Measurements from ENCODE around the gene ITSN1.

DNA sequence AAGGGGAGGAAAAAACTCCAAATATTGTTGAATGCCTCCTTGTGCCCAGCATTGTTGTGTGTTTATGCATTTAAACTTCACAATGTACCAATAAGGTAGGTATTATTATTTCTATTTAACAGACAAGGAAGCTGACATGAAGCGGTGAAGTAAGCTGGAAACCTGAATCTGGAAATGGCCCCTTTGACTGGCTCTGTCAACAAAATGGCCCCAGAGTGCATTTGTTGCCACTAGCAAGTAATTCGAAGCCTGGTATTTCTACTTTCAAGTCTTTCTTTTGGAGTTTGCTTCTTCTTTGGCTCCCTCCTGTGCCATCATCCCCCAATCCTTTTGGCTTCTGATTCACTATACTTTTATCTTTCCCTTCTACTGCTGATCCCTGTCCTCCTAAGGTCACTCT, 23.9 kb upstream of the ITSN1 start:
- TF ChIP-seq SNAI2 (CRISPR knock-in tag; IDR thresholded peaks at IDR 0.05) = no peak
- TF ChIP-seq OSR1 (CRISPR knock-in tag; IDR thresholded peaks at IDR 0.05) = no peak
- no peak for TF ChIP-seq ISL1 (CRISPR knock-in tag; IDR thresholded peaks at IDR 0.05)
- no peak for TF ChIP-seq ZFP30 (CRISPR knock-in tag; IDR thresholded peaks at IDR 0.05)
- TF ChIP-seq, protein P1, sequence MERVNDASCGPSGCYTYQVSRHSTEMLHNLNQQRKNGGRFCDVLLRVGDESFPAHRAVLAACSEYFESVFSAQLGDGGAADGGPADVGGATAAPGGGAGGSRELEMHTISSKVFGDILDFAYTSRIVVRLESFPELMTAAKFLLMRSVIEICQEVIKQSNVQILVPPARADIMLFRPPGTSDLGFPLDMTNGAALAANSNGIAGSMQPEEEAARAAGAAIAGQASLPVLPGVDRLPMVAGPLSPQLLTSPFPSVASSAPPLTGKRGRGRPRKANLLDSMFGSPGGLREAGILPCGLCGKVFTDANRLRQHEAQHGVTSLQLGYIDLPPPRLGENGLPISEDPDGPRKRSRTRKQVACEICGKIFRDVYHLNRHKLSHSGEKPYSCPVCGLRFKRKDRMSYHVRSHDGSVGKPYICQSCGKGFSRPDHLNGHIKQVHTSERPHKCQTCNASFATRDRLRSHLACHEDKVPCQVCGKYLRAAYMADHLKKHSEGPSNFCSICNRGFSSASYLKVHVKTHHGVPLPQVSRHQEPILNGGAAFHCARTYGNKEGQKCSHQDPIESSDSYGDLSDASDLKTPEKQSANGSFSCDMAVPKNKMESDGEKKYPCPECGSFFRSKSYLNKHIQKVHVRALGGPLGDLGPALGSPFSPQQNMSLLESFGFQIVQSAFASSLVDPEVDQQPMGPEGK (CRISPR knock-in tag; IDR thresholded peaks at IDR 0.05; ENCODE audit: borderline replicate concordance) = no peak
- TF ChIP-seq, protein P2, sequence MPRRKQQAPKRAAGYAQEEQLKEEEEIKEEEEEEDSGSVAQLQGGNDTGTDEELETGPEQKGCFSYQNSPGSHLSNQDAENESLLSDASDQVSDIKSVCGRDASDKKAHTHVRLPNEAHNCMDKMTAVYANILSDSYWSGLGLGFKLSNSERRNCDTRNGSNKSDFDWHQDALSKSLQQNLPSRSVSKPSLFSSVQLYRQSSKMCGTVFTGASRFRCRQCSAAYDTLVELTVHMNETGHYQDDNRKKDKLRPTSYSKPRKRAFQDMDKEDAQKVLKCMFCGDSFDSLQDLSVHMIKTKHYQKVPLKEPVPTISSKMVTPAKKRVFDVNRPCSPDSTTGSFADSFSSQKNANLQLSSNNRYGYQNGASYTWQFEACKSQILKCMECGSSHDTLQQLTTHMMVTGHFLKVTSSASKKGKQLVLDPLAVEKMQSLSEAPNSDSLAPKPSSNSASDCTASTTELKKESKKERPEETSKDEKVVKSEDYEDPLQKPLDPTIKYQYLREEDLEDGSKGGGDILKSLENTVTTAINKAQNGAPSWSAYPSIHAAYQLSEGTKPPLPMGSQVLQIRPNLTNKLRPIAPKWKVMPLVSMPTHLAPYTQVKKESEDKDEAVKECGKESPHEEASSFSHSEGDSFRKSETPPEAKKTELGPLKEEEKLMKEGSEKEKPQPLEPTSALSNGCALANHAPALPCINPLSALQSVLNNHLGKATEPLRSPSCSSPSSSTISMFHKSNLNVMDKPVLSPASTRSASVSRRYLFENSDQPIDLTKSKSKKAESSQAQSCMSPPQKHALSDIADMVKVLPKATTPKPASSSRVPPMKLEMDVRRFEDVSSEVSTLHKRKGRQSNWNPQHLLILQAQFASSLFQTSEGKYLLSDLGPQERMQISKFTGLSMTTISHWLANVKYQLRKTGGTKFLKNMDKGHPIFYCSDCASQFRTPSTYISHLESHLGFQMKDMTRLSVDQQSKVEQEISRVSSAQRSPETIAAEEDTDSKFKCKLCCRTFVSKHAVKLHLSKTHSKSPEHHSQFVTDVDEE (CRISPR knock-in tag; IDR thresholded peaks at IDR 0.05) = no peak
- no peak for TF ChIP-seq ZC3H10 (CRISPR knock-in tag; IDR thresholded peaks at IDR 0.05)
- TF ChIP-seq, protein P3, sequence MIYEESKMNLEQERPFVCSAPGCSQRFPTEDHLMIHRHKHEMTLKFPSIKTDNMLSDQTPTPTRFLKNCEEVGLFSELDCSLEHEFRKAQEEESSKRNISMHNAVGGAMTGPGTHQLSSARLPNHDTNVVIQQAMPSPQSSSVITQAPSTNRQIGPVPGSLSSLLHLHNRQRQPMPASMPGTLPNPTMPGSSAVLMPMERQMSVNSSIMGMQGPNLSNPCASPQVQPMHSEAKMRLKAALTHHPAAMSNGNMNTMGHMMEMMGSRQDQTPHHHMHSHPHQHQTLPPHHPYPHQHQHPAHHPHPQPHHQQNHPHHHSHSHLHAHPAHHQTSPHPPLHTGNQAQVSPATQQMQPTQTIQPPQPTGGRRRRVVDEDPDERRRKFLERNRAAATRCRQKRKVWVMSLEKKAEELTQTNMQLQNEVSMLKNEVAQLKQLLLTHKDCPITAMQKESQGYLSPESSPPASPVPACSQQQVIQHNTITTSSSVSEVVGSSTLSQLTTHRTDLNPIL (CRISPR knock-in tag; IDR thresholded peaks at IDR 0.05; ENCODE audit: low read depth) = no peak
- no peak for TF ChIP-seq BACH2 (CRISPR knock-in tag; IDR thresholded peaks at IDR 0.05; ENCODE audit: borderline replicate concordance)
- TF ChIP-seq TCF4 (CRISPR knock-in tag; IDR thresholded peaks at IDR 0.05; ENCODE audit: borderline replicate concordance) = no peak
- no peak for TF ChIP-seq ZNF565 (CRISPR knock-in tag; conservative IDR thresholded peaks at IDR 0.05; ENCODE audit: low read depth)
- TF ChIP-seq GLIS3 (CRISPR knock-in tag; IDR thresholded peaks at IDR 0.05) = no peak
- TF ChIP-seq CSDC2 (CRISPR knock-in tag; IDR thresholded peaks at IDR 0.05) = no peak
